ENCODE results near the gene RASAL2. TPM values are rescaled to one million over a fixed set of nuclear protein-coding genes. Genes with fewer than 3 reads are reported as not detected.
"Not testable (repeated sequence)": the region's sequence is repeated elsewhere in the genome, so short reads cannot be mapped to it uniquely, and the experiment has no call there.

RASAL2 gene
- total and polyA plus RNA-seq, 2 of the 4 experiments (the other 2 are of a cell fraction), result 13.1 to 20.6 TPM

DNA sequence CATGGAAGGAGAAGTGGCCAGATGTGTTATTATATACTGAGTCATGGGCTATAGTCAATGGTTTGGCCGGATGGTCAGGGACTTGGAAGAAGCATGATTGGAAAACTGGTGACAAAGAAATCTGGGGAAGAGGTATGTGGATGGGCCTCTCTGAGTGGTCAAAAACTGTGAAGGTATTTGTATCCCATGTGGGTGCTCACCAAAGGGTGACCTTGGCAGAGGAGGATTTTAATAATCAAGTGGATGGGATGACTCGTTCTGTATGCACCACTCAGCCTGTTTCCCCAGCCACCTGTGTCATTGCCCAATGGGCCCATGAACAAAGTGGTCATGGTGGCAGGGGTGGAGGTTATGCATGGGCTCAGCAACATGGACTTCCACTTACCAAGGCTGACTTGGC, 108.6 kb downstream of the RASAL2 start:
- H3K4me3 ChIP-seq (ENCODE audit: insufficient read depth, low read depth, low read length); ATAC-seq (ENCODE audit: low read depth); H3K56ac ChIP-seq (ENCODE audit: extremely low read depth, insufficient read depth, low read length); POLR2A ChIA-PET (ENCODE audit: unreplicated experiment); H4K8ac ChIP-seq (ENCODE audit: low read depth in 2 of 2, low read length in 2 of 2); intact Hi-C loops (cut with micrococcal nuclease); H3K23ac ChIP-seq (ENCODE audit: low read depth, low read length); H4K91ac ChIP-seq (ENCODE audit: insufficient read depth, low read depth, low read length); H3K27ac ChIP-seq (ENCODE audit: insufficient read depth, low read length); H3K14ac ChIP-seq (replicated peaks; ENCODE audit: low read depth, low read length); H2BK5ac ChIP-seq (ENCODE audit: low read depth, low read length, poor library complexity, severe bottlenecking); H3K9me1 ChIP-seq (ENCODE audit: insufficient read depth, low read length); in situ Hi-C loops (cut with MboI; ENCODE audit: low sequenced_read_pairs); H3K36me3 ChIP-seq (ENCODE audit: control insufficient read depth, insufficient read depth, low read length); H3K9ac ChIP-seq (ENCODE audit: low read depth, low read length); H4K5ac ChIP-seq (ENCODE audit: low read depth, low read length); H4K20me1 ChIP-seq (ENCODE audit: insufficient read depth, low read length); H3K4ac ChIP-seq (ENCODE audit: low read depth, low read length); H3K9me3 ChIP-seq (ENCODE audit: control insufficient read depth, insufficient read depth, low read length); H2BK15ac ChIP-seq (ENCODE audit: low read depth, low read length); CTCF ChIA-PET; H2BK20ac ChIP-seq (ENCODE audit: low read depth, low read length); H3K18ac ChIP-seq (ENCODE audit: low read depth, low read length); H2AFZ ChIP-seq (replicated peaks; ENCODE audit: low read length, poor library complexity); H2AK5ac ChIP-seq (ENCODE audit: low read depth, low read length); H3K4me2 ChIP-seq (ENCODE audit: low read depth, low read length); dilution Hi-C loops (cut with HindIII; ENCODE audit: low sequenced_read_pairs, unreplicated experiment); BruUV-seq (replicated peaks); H3K27me3 ChIP-seq (ENCODE audit: control insufficient read depth, insufficient read depth, low read length); H2AK9ac ChIP-seq (replicated peaks; ENCODE audit: low read depth, low read length, poor library complexity); DNase-seq; H3K4me1 ChIP-seq (ENCODE audit: control insufficient read depth, insufficient read depth, low read length); H2BK120ac ChIP-seq (ENCODE audit: low read depth, low read length): not testable (repeated sequence)
- WGBS, 2 experiments (ENCODE audit: extremely low coverage in 2 of 2, insufficient read length in 1 of 2), result 100% methylated on average over 1 of the region's 2 CpGs; no CpG with 5 or more reads in 1 of the 2 experiments
- H3K79me1 ChIP-seq (ENCODE audit: low read depth in 1 of 2, low read length in 2 of 2), result peaks cover 7 to 30% of the 10 kb centered on the region in 2 experiments

DNA sequence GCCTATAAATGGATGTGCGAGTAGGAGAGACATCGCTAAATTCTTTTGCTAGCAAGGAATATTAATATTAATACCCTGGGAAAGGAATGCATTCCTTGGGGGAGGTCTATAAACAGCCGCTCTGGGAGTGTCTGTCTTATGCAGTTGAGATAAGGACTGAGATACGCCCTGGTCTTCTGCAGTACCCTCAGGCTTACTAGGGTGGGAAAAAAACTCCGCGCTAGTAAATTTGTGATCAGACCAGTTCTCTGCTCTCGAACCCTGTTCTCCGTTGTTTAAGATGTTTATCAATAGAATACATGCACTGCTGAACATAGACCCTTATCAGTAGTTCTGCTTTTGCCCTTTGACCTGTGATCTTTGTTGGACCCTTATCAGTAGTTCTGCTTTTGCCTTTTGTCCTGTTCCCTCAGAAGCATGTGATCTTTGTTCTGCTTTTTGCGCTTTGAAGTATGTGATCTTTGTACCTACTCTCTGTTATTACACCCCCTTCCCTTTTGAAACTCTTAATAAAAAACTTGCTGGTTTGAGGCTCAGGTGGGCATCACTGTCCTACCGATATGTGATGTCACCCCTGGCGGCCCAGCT, 114.5 kb downstream of the RASAL2 start:
- H3K36me3 ChIP-seq (ENCODE audit: control insufficient read depth, insufficient read depth, low read length); H3K23ac ChIP-seq (ENCODE audit: low read depth, low read length); dilution Hi-C loops (cut with HindIII; ENCODE audit: low sequenced_read_pairs, unreplicated experiment); CTCF ChIA-PET; H4K8ac ChIP-seq (ENCODE audit: low read depth in 2 of 2, low read length in 2 of 2); H2AFZ ChIP-seq (replicated peaks; ENCODE audit: low read length, poor library complexity); H3K27me3 ChIP-seq (ENCODE audit: control insufficient read depth, insufficient read depth, low read length); BruUV-seq (replicated peaks); H3K14ac ChIP-seq (replicated peaks; ENCODE audit: low read depth, low read length); H4K91ac ChIP-seq (ENCODE audit: insufficient read depth, low read depth, low read length); POLR2A ChIA-PET (ENCODE audit: unreplicated experiment); H4K20me1 ChIP-seq (ENCODE audit: insufficient read depth, low read length); H3K4me2 ChIP-seq (ENCODE audit: low read depth, low read length); H3K56ac ChIP-seq (ENCODE audit: extremely low read depth, insufficient read depth, low read length); H2BK15ac ChIP-seq (ENCODE audit: low read depth, low read length); H3K9me1 ChIP-seq (ENCODE audit: insufficient read depth, low read length); in situ Hi-C loops (cut with MboI; ENCODE audit: low sequenced_read_pairs); H3K9me3 ChIP-seq (ENCODE audit: control insufficient read depth, insufficient read depth, low read length); DNase-seq; H2AK9ac ChIP-seq (replicated peaks; ENCODE audit: low read depth, low read length, poor library complexity); H3K4me1 ChIP-seq (ENCODE audit: control insufficient read depth, insufficient read depth, low read length); ATAC-seq (ENCODE audit: low read depth); H3K4ac ChIP-seq (ENCODE audit: low read depth, low read length); H3K27ac ChIP-seq (ENCODE audit: insufficient read depth, low read length); H2BK5ac ChIP-seq (ENCODE audit: low read depth, low read length, poor library complexity, severe bottlenecking); H3K18ac ChIP-seq (ENCODE audit: low read depth, low read length); H3K4me3 ChIP-seq (ENCODE audit: insufficient read depth, low read depth, low read length); H2BK20ac ChIP-seq (ENCODE audit: low read depth, low read length); H4K5ac ChIP-seq (ENCODE audit: low read depth, low read length); H3K9ac ChIP-seq (ENCODE audit: low read depth, low read length); H2AK5ac ChIP-seq (ENCODE audit: low read depth, low read length); intact Hi-C loops (cut with micrococcal nuclease); H2BK120ac ChIP-seq (ENCODE audit: low read depth, low read length): not testable (repeated sequence)
- WGBS, 2 experiments (ENCODE audit: extremely low coverage in 2 of 2, insufficient read length in 1 of 2), result 100% methylated on average over 1 of the region's 11 CpGs; no CpG with 5 or more reads in 1 of the 2 experiments
- peaks cover 10 to 11% of the 10 kb centered on the region in 2 experiments for H3K79me1 ChIP-seq (ENCODE audit: low read depth in 1 of 2, low read length in 2 of 2)
